ENCODE results near the gene LINC00632. TPM values are rescaled to one million over a fixed set of nuclear protein-coding genes. Genes with fewer than 3 reads are reported as not detected.
A peak's percentile ranks its signal among the peaks of the same experiment; 100 is the strongest.
"Not testable (repeated sequence)": the region's sequence is repeated elsewhere in the genome, so short reads cannot be mapped to it uniquely, and the experiment has no call there.

Gene LINC00632
- total RNA-seq = 20.5 TPM
- polyA plus RNA-seq = 3.9 TPM
- long read RNA-seq, donor 1 = 0 reads
- long read RNA-seq, donor 2, transcript LINC00632-211 (2 exons, 1,184 nt) = minor isoform, 5 of 14 reads
- long read RNA-seq, donor 2, transcript LINC00632-224 (2 exons, 1,327 nt) = major isoform, 9 of 14 reads
- long read RNA-seq, donor 2, partial matches to known transcripts = 0 of 14 reads
- long read RNA-seq, donor 2, other reads (novel, unspliced or antisense) = 0 of 14 reads
- long read RNA-seq, donor 3, transcript LINC00632-224 (2 exons, 1,327 nt) = minor isoform, 10 of 23 reads
- long read RNA-seq, donor 3, transcript LINC00632-211 (2 exons, 1,184 nt) = major isoform, 13 of 23 reads
- long read RNA-seq, donor 3, partial matches to known transcripts = 0 of 23 reads
- long read RNA-seq, donor 3, other reads (novel, unspliced or antisense) = 0 of 23 reads
- long read RNA-seq, donor 4, partial matches to known transcripts = 6 of 10 reads
- long read RNA-seq, donor 4, other reads (novel, unspliced or antisense) = 0 of 10 reads
- long read RNA-seq, donor 5, transcript LINC00632-224 (2 exons, 1,327 nt) = major isoform, 7 of 14 reads
- long read RNA-seq, donor 5, transcript LINC00632-211 (2 exons, 1,184 nt) = major isoform, 7 of 14 reads
- long read RNA-seq, donor 5, partial matches to known transcripts = 0 of 14 reads
- long read RNA-seq, donor 5, other reads (novel, unspliced or antisense) = 0 of 14 reads
- long read RNA-seq, donor 6, partial matches to known transcripts = 11 of 18 reads
- long read RNA-seq, donor 6, other reads (novel, unspliced or antisense) = 0 of 18 reads
- long read RNA-seq, donor 7, partial matches to known transcripts = 0 of 5 reads
- long read RNA-seq, donor 7, other reads (novel, unspliced or antisense) = 0 of 5 reads
- long read RNA-seq, donor 8, partial matches to known transcripts = 0 of 2 reads
- long read RNA-seq, donor 8, other reads (novel, unspliced or antisense) = 0 of 2 reads
- long read RNA-seq, donor 9, transcript LINC00632-211 (2 exons, 1,184 nt) = minor isoform, 6 of 18 reads
- long read RNA-seq, donor 9, transcript LINC00632-224 (2 exons, 1,327 nt) = major isoform, 12 of 18 reads
- long read RNA-seq, donor 9, partial matches to known transcripts = 0 of 18 reads
- long read RNA-seq, donor 9, other reads (novel, unspliced or antisense) = 0 of 18 reads
- long read RNA-seq, donor 10, partial matches to known transcripts = 0 of 5 reads
- long read RNA-seq, donor 10, other reads (novel, unspliced or antisense) = 0 of 5 reads

- no peaks in the 10 kb centered on the region for H3K27me3 ChIP-seq (ENCODE audit: control insufficient read depth in 2 of 2, insufficient read depth in 1 of 2, low read length in 1 of 2)
- no peaks in the 10 kb centered on the region for H3K36me3 ChIP-seq (ENCODE audit: control insufficient read depth in 2 of 2, insufficient read depth in 2 of 2, low read length in 1 of 2)
- H3K27ac ChIP-seq (ENCODE audit: low read depth in 1 of 2, low read length in 1 of 2) = no peak within 1 kb of the TSS
- H3K9me3 ChIP-seq (ENCODE audit: control insufficient read depth in 2 of 2, insufficient read depth in 1 of 2, low read length in 1 of 2) = no peaks in the 10 kb centered on the region
- DNase-seq (ENCODE audit: low read depth in 6 of 9, low spot score in 9 of 9) = no peak
- H3K4me3 ChIP-seq (ENCODE audit: low read length in 2 of 2) = no peak within 1 kb of the TSS
- WGBS = 92% methylated on average over 3 of the region's 3 CpGs
- H3K4me1 ChIP-seq (ENCODE audit: control insufficient read depth in 2 of 2, insufficient read depth in 2 of 2, low read length in 2 of 2) = peaks cover 0 to 16% of the 10 kb centered on the region in 2 donors
Observed at GRCh38 chrX:140709421-140709846, at the start of gene LINC00632. Gene LINC00632 (plus strand): TSS chrX:140709759.

- H3K36me3 ChIP-seq (ENCODE audit: control insufficient read depth in 2 of 2, insufficient read depth in 2 of 2, low read length in 1 of 2) = no peaks in the 10 kb centered on the region
- DNase-seq (ENCODE audit: low read depth in 6 of 9, low spot score in 9 of 9) = no peak
- H3K27me3 ChIP-seq (ENCODE audit: control insufficient read depth in 2 of 2, insufficient read depth in 1 of 2, low read length in 1 of 2) = no peaks in the 10 kb centered on the region
- H3K4me3 ChIP-seq (ENCODE audit: low read length in 2 of 2) = no peak overlapping the region
- H3K9me3 ChIP-seq (ENCODE audit: control insufficient read depth in 2 of 2, insufficient read depth in 1 of 2, low read length in 1 of 2) = no peaks in the 10 kb centered on the region
- no peaks in the 10 kb centered on the region for H3K4me1 ChIP-seq (ENCODE audit: control insufficient read depth in 2 of 2, insufficient read depth in 2 of 2, low read length in 2 of 2)
- no peak overlapping the region for H3K27ac ChIP-seq (ENCODE audit: low read depth in 1 of 2, low read length in 1 of 2)
- 55% methylated on average over 4 of the region's 4 CpGs for WGBS
Observed at GRCh38 chrX:140661643-140662042, 47.9 kb upstream of the LINC00632 start.

GRCh38 chrX:140664939-140665338 is 44.6 kb upstream of the LINC00632 start:
- no peaks in the 10 kb centered on the region for H3K36me3 ChIP-seq (ENCODE audit: control insufficient read depth in 2 of 2, insufficient read depth in 2 of 2, low read length in 1 of 2)
- no peaks in the 10 kb centered on the region for H3K27me3 ChIP-seq (ENCODE audit: control insufficient read depth in 2 of 2, insufficient read depth in 1 of 2, low read length in 1 of 2)
- H3K9me3 ChIP-seq (ENCODE audit: control insufficient read depth in 2 of 2, insufficient read depth in 1 of 2, low read length in 1 of 2) = no peaks in the 10 kb centered on the region
- 56% methylated on average over 3 of the region's 3 CpGs for WGBS
- H3K4me1 ChIP-seq (ENCODE audit: control insufficient read depth in 2 of 2, insufficient read depth in 2 of 2, low read length in 2 of 2) = no peaks in the 10 kb centered on the region
- no peak overlapping the region for H3K4me3 ChIP-seq (ENCODE audit: low read length in 2 of 2)
- H3K27ac ChIP-seq (ENCODE audit: low read depth in 1 of 2, low read length in 1 of 2) = no peak overlapping the region
- peak in 1 of 9 donors; percentile 1 for DNase-seq (ENCODE audit: low read depth in 6 of 9, low spot score in 9 of 9)

- no peak overlapping the region for H3K27ac ChIP-seq (ENCODE audit: low read depth in 1 of 2, low read length in 1 of 2)
- H3K36me3 ChIP-seq (ENCODE audit: control insufficient read depth in 2 of 2, insufficient read depth in 2 of 2, low read length in 1 of 2) = no peaks in the 10 kb centered on the region
- DNase-seq (ENCODE audit: low read depth in 6 of 9, low spot score in 9 of 9) = no peak
- H3K27me3 ChIP-seq (ENCODE audit: control insufficient read depth in 2 of 2, insufficient read depth in 1 of 2, low read length in 1 of 2) = no peaks in the 10 kb centered on the region
- no peaks in the 10 kb centered on the region for H3K9me3 ChIP-seq (ENCODE audit: control insufficient read depth in 2 of 2, insufficient read depth in 1 of 2, low read length in 1 of 2)
- H3K4me1 ChIP-seq (ENCODE audit: control insufficient read depth in 2 of 2, insufficient read depth in 2 of 2, low read length in 2 of 2) = no peaks in the 10 kb centered on the region
- WGBS = 88% methylated on average over 10 of the region's 10 CpGs
- no peak overlapping the region for H3K4me3 ChIP-seq (ENCODE audit: low read length in 2 of 2)
Observed at GRCh38 chrX:140672840-140673731, 36.5 kb upstream of the LINC00632 start.

- WGBS = 92% methylated on average over 5 of the region's 5 CpGs
- no peak overlapping the region for H3K4me3 ChIP-seq (ENCODE audit: low read length in 2 of 2)
- H3K36me3 ChIP-seq (ENCODE audit: control insufficient read depth in 2 of 2, insufficient read depth in 2 of 2, low read length in 1 of 2) = no peaks in the 10 kb centered on the region
- no peaks in the 10 kb centered on the region for H3K27me3 ChIP-seq (ENCODE audit: control insufficient read depth in 2 of 2, insufficient read depth in 1 of 2, low read length in 1 of 2)
- H3K27ac ChIP-seq (ENCODE audit: low read depth in 1 of 2, low read length in 1 of 2) = no peak overlapping the region
- no peaks in the 10 kb centered on the region for H3K4me1 ChIP-seq (ENCODE audit: control insufficient read depth in 2 of 2, insufficient read depth in 2 of 2, low read length in 2 of 2)
- no peaks in the 10 kb centered on the region for H3K9me3 ChIP-seq (ENCODE audit: control insufficient read depth in 2 of 2, insufficient read depth in 1 of 2, low read length in 1 of 2)
- DNase-seq (ENCODE audit: low read depth in 6 of 9, low spot score in 9 of 9) = no peak
Observed at GRCh38 chrX:140687706-140688105, 21.9 kb upstream of the LINC00632 start.

GRCh38 chrX:140691596-140691995 is 18.0 kb upstream of the LINC00632 start:
- H3K4me3 ChIP-seq (ENCODE audit: low read length in 2 of 2); H3K36me3 ChIP-seq (ENCODE audit: control insufficient read depth in 2 of 2, insufficient read depth in 2 of 2, low read length in 1 of 2); H3K4me1 ChIP-seq (ENCODE audit: control insufficient read depth in 2 of 2, insufficient read depth in 2 of 2, low read length in 2 of 2); H3K9me3 ChIP-seq (ENCODE audit: control insufficient read depth in 2 of 2, insufficient read depth in 1 of 2, low read length in 1 of 2); H3K27me3 ChIP-seq (ENCODE audit: control insufficient read depth in 2 of 2, insufficient read depth in 1 of 2, low read length in 1 of 2); H3K27ac ChIP-seq (ENCODE audit: low read depth in 1 of 2, low read length in 1 of 2); DNase-seq (ENCODE audit: low read depth in 6 of 9, low spot score in 9 of 9): not testable (repeated sequence)
- 88% methylated on average over 4 of the region's 4 CpGs for WGBS

DNA sequence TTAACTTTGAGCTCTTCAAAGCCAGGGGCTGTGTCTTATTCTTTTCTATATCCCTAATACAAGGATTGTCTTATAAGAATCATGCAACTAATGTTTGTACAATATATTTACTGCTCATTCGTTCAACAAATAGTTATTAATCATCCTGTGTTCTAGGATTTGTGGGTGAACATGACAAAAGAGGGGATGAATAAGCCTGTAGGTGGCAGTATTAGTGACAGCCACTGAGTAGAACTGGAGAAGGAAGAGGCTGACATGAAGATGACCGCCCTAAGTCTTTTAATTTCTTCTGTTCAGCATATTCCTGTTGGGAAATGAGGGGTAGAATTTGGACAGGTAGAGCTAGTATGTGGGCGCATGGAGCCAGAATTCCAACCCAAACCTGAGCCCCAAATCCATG is 11.9 kb upstream of the LINC00632 start:
- Histone ChIP-seq H3K9me3 (ENCODE audit: control insufficient read depth in 2 of 2, insufficient read depth in 1 of 2, low read length in 1 of 2) (no peaks in the 10 kb centered on the region), H3K27ac (ENCODE audit: low read depth in 1 of 2, low read length in 1 of 2) (no peak overlapping the region), H3K4me1 (ENCODE audit: control insufficient read depth in 2 of 2, insufficient read depth in 2 of 2, low read length in 2 of 2) (no peaks in the 10 kb centered on the region), H3K27me3 (ENCODE audit: control insufficient read depth in 2 of 2, insufficient read depth in 1 of 2, low read length in 1 of 2) (no peaks in the 10 kb centered on the region), H3K36me3 (ENCODE audit: control insufficient read depth in 2 of 2, insufficient read depth in 2 of 2, low read length in 1 of 2) (no peaks in the 10 kb centered on the region), H3K4me3 (ENCODE audit: low read length in 2 of 2) (no peak overlapping the region)
- no peak for DNase-seq (ENCODE audit: low read depth in 6 of 9, low spot score in 9 of 9)
- 74% methylated on average over 3 of the region's 3 CpGs for WGBS

DNA sequence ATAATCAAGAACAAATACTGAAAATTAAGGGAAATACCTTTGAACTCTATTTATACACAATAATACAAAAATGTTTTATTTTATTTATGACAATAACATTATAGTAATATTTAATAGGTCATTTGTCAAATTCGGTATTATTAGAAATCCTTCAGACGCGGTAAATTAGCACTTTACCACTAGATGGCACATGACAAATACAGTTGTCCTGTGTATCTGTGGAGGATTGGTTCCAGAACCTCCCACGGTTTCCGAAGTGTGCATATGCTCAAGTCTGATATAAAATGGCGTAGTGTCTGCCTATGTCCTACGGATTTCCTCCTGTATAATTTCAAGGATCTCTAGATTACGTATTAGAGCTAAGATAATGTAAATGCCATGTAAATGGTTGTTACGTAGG is 8.1 kb upstream of the LINC00632 start:
- Histone ChIP-seq H3K9me3 (ENCODE audit: control insufficient read depth in 2 of 2, insufficient read depth in 1 of 2, low read length in 1 of 2) (no peaks in the 10 kb centered on the region), H3K4me1 (ENCODE audit: control insufficient read depth in 2 of 2, insufficient read depth in 2 of 2, low read length in 2 of 2) (no peaks in the 10 kb centered on the region), H3K4me3 (ENCODE audit: low read length in 2 of 2) (no peak overlapping the region), H3K27me3 (ENCODE audit: control insufficient read depth in 2 of 2, insufficient read depth in 1 of 2, low read length in 1 of 2) (no peaks in the 10 kb centered on the region), H3K36me3 (ENCODE audit: control insufficient read depth in 2 of 2, insufficient read depth in 2 of 2, low read length in 1 of 2) (no peaks in the 10 kb centered on the region), H3K27ac (ENCODE audit: low read depth in 1 of 2, low read length in 1 of 2) (no peak overlapping the region)
- no peak for DNase-seq (ENCODE audit: low read depth in 6 of 9, low spot score in 9 of 9)
- 21% methylated on average over 9 of the region's 9 CpGs for WGBS
